SW480 (cell line): ENCODE measurements around the gene SELENOP.
A peak's percentile ranks its signal among the peaks of the same experiment; 100 is the strongest.
"Not testable (repeated sequence)": the region's sequence is repeated elsewhere in the genome, so short reads cannot be mapped to it uniquely, and the experiment has no call there.

Experiments used
- DNase-seq: peaks from one replicate; pipeline ENCODE4 v3.0.0-alpha.2; 2016; ENCODE audit warnings: low spot score

The SELENOP gene

GRCh38 chr5:42811591-42812446 is at the start of gene SELENOP:
SELENOP (minus strand) TSS chr5:42811892; CDS start chr5:42808353, 3,539 bp downstream.
- peak; percentile 81 for DNase-seq

GRCh38 chr5:42858687-42859086 is 47.0 kb upstream of the SELENOP start:
- no peak for DNase-seq

GRCh38 chr5:42858031-42858643 is 46.4 kb upstream of the SELENOP start:
- peak; percentile 6 for DNase-seq

- no peak for DNase-seq
These were observed 44.1 kb upstream of the SELENOP start for GRCh38 chr5:42855811-42856210.

- no peak for DNase-seq
These were observed 43.7 kb upstream of the SELENOP start for GRCh38 chr5:42855386-42855785.

GRCh38 chr5:42854795-42855194 is 43.1 kb upstream of the SELENOP start:
- DNase-seq, result no peak

- DNase-seq, result no peak
These were observed 41.1 kb upstream of the SELENOP start for GRCh38 chr5:42852826-42853225.

- no peak for DNase-seq
These were observed 39.8 kb upstream of the SELENOP start for GRCh38 chr5:42851481-42851880.

GRCh38 chr5:42848545-42848944 is 36.9 kb upstream of the SELENOP start:
- DNase-seq, result no peak

GRCh38 chr5:42844408-42844807 is 32.7 kb upstream of the SELENOP start:
- DNase-seq, result not testable (repeated sequence)

- no peak for DNase-seq
These were observed 32.1 kb upstream of the SELENOP start for GRCh38 chr5:42843675-42844292.

GRCh38 chr5:42842921-42843641 is 31.4 kb upstream of the SELENOP start:
- no peak for DNase-seq

- DNase-seq, result no peak
These were observed 29.3 kb upstream of the SELENOP start for GRCh38 chr5:42840842-42841567.

- DNase-seq, result no peak
These were observed 28.6 kb upstream of the SELENOP start for GRCh38 chr5:42840269-42840668.

GRCh38 chr5:42839196-42839595 is 27.5 kb upstream of the SELENOP start:
- no peak for DNase-seq

GRCh38 chr5:42837601-42838000 is 25.9 kb upstream of the SELENOP start:
- no peak for DNase-seq

GRCh38 chr5:42836070-42836769 is 24.5 kb upstream of the SELENOP start:
- DNase-seq, result no peak

- DNase-seq, result no peak
These were observed 20.4 kb upstream of the SELENOP start for GRCh38 chr5:42832060-42832459.

- DNase-seq, result no peak
These were observed 19.2 kb upstream of the SELENOP start for GRCh38 chr5:42830924-42831323.

GRCh38 chr5:42828671-42829070 is 17.0 kb upstream of the SELENOP start:
- DNase-seq, result no peak
